NCI-H1417 treated with DMSO at 0.1 percent for 48 hours (cell line): ENCODE data around the gene SLC22A23.
A peak's percentile ranks its signal among the peaks of the same experiment; 100 is the strongest.

Experiments
- DNase-seq: peaks from one replicate; lab custom pipeline; 2025; lab: John Stamatoyannopoulos, UW

Gene SLC22A23

DNA sequence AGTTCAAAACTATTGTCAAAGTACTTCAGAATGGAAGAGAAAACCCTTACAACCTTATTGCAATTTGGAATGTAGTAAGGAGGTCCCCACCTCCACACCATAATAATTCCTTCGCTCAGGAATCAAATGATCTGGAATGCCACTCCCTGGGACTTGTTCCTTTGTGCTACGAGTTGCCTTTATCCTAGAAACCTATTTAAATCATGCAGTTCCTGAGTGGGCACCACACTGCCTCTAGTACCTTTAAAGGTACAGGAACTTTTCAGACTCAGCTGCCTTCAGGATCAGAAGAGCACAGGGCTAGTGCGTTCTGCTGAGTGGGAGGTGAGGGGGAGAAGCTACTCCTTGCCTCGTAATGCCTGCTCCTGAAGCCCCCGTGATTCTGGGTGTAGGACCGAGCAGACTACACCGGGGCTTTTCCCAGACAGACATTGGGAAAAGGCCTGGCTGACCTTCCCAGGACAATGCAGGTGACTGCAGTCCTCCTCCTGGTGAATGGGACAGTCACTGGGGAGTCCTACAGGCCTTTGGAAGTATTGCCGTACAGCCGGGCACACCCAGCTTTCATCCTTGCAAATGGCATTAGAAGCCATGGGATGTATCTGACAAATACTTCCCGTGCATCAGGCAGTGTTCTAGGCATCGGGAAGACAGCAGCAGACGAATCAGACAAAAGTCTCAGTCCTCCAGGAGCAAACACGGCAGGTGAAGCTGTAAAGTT, 217.6 kb downstream of the SLC22A23 start:
- no peak for DNase-seq

DNA sequence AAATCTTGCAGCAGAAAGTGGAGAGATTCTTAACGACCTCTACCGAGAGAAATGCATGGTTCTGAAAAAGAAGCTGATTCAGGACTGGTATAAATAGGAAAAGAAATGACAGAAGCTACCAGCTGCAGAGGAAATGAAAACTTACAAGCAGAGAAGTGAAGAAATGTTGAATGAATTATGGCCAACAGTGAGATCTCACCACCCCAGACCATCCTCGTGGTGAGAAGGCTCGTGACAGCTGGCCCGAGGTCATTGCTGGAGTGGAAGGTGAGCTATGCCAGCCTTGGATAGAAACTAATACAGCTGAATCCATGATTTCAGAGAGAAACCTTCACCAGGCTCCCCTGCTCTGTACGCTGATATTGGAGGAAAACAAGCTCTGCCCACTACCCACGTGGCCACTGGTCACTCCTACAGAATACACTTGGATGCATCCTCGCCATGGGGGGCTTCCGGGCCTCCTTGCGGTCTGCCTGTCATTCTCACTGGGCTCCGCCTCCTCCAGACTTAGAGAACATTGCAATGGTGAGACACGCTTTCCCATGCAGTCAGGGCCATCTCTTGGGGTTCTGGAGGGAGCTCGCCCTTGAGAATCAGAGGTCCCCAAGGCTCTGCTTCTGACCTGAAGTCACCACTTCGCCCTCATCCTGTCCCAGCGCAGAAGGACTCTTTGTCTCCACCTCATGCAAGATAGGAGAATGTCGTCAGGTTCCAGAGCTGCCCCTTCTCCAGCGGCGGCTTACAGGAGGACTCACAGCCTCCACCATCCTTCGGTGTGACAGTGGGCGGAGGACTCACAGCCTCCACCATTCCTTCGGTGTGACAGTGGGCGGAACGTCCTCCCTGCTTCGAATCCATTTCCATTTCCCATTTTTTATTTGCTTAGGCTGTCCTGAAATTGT, 218.8 kb downstream of the SLC22A23 start:
- no peak for DNase-seq

DNA sequence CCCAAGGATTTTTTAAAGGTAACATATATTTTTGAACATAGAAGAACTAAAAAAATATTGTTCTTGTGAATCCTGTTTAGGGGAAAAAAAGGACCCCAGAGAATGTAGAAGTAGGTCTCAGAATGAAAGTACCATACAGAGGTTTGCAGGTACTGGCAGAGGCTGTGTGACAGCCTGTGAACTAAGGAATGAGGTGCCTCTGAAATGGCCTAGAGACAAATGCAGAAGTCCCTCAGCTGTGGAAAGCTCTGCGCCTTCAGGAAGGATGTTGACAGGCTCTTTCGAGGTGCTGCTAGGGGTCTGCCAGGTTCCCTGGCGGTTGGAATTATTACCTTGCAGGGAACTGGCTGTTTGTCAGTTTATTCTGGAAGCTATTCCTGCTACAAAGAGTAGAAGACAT, 220.8 kb downstream of the SLC22A23 start:
- no peak for DNase-seq

DNA sequence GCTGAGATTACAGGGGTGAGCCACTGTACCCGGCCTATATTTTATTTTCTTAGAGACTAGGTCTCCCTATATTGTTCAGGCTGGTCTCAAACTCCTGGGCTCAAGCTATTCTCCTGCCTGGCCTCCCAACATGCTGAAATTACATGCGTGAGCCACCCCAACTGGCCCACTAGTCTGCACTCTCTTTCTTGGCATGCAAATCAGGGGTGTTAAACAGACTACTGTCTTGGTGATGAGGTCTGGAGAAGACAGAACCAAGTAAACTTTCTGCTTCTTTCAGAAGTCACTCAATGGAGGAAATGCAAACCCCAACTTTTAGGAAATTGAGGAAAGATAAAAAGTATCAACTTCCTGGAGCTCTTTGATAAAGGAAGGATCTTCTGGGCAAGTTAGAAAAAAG, 221.4 kb downstream of the SLC22A23 start:
- no peak for DNase-seq

DNA sequence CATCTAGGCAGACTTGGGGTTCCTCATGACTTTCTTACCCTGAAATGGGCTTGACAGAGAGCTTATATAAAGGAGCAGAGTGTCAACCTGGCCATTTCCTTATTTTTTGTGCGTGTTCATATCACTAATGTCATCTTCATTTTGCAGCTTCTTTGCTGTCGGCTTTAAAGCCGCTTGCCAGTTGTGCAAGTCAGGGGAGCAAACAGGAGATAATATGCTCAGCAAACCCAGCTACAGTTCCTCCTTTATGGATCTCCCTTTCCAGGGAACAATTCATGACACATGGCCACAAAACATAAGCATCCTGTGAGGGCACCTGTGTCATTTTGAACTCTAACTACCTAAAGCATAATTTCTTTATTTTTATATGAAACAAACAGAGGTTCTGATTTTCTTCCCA, 222.9 kb downstream of the SLC22A23 start:
- no peak for DNase-seq

DNA sequence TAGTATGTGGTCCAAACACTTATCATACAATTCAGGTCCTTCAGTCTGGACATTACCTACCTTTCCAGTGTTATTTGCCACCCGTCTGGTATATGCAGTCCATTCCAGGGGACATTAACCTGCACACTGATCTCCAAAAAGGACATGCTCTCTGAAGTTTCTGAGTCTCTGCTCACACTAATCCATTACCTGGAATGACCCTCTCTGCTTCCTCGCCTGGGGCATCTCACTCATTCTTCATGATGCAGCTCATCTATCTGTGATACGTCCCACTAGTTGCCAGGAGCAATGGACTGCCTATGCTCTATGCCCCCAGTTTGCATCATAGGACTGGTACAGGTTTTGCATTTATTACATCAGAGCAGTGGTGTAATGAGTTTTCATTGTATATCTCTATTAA, 223.5 kb downstream of the SLC22A23 start:
- DNase-seq = no peak

DNA sequence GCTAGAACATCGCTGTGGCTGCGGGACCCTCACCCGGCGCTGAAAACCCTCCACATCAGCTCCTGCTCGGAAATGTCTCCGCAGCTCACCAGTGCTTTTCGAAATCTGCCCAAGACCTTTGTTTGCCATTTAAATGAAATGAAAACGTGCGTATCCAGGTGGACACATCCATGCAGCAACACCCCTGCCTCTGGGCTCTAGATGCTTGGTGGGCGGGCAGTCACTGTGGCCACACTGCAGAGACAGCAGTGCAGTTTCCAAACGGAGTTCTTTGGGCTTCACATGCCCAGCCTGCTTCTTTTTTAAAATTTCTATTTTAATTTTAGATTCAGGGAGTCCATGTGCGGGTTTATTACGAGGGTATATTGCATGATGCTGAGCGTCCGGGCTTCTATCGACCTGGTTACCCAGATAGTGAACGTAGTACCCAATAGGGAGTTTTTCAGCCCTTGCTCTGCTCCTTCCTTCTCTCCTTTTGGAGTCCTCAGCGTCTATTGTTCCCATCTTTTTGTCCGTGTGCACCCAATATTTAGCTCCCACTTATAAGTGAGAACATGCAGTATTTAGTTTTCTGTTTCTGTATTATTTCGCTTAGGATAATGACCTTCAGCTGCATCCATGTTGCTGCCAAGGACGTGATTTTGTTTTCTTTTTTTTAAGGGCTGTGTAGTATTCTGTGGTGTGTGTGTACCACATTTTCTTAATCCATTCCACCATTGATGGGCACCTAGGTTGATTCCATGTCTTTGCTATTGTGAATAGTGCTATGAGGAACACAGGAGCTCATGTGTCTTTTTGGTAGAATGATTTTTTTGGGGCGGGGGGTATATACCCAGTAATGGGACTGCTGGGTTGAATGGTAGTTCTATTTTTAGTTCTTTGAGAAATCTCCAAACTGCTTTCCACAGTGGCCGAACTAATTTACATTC, 224.6 kb downstream of the SLC22A23 start:
- DNase-seq = no peak

DNA sequence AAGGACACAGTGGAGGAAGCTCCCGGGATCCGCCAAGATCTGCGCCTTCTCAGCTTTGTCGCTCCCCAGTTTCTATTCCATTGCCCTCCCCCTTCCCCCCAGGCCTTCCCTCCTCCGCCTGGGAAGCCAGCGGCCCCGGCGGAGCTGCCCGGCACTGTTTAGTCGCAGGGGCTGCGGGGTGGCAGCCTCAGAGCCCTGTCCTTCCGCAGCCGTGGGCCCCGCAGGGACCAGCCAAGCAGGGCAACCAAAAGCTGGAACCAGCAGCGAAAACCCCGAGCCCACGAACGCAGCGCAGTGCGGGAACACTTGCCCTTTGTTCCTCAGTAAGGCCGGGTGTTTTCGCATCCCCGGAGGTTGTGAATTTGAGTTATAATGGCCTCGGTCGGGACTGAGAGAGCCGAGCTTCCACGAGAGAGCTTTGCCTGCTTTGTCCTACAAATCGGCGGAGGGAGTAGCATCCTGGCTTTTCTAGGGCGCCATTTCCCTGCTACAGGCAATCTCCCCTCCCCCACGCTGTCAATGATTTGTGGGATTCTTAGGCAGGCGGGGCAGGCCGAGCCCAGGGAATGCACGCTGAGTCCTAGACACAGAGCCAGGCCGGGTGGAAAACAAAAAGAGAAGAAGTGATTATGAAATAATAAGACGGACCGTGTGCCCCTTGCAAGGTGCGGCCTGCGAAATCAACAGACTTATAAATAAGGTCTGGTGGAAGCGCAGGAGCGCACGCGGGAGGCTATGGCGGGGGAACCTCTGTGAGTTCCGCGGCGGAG, 225.4 kb downstream of the SLC22A23 start:
- peak; percentile 77 for DNase-seq

DNA sequence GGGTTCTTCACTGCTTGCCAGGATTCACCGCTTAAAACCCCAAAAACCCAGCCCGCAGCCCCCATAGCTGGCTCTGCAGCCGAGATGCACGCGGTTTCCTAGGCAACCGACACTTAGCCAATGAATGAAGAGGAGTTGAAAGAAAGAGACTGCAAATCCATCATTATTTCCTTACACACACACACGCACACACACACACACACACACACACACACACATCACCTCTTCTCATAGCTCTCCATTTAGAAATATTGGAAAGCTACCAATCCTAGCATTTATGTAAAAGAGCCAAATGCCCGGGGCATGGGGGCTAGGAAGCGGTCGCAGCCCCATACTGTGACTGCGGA, 226.0 kb downstream of the SLC22A23 start:
- DNase-seq = peak; percentile 82

DNA sequence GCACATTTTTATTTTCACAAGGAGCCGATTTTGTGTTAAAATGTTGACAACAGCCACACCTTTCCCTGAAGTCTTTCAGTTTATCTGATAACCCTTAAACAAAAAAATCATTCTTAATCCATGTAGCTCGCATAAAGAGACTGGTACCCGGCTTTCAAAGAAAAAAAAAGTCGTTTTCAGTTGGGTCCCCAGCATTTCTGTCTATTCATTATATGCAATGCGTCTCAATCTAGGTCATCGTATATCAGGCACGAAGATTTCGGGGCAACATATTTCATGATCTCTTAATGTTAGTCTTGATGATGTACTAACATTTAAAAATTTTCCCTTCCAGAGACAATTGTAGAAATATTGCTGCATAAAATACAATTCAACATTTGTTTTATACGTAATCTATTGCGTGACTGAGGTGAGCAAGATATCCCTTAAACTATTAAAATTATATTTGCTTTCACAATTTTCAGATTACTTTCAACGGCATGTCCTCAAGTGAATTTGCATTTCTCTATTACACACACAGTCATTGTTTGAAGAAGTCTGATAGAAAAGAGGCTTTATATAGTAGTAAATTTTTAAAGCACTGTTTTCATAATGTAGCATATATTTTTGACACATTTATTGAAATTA, 226.5 kb downstream of the SLC22A23 start:
- no peak for DNase-seq

DNA sequence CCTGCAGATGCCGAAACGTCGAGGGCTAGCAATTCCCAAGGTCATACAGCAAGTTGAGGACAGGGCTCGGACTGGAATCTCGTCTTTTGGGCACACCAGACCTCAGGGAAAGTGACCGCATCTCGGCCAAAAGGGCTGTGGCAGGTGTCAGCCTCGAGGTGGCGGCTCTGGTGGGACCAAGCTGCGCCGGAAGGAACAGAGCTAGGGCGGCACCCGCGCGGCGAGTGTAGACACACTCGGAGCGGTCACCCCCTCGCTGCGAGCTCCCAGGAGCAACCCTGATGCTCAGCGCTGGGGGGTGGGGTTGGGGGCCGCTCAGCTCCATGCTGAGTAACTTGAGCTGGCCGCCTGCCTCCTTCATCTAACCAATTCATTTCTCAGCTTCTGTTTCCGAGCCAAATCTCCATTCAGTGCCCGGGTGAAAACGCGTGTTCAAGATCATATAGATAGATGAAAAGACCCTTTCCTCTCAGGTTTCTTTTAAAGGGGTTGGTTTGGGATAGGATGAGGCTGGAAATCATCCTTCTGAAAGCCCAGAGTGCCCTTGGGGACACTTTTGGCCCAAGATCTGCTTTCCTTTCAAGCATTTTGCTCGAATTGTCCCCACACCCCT, 227.2 kb downstream of the SLC22A23 start:
- DNase-seq = no peak

DNA sequence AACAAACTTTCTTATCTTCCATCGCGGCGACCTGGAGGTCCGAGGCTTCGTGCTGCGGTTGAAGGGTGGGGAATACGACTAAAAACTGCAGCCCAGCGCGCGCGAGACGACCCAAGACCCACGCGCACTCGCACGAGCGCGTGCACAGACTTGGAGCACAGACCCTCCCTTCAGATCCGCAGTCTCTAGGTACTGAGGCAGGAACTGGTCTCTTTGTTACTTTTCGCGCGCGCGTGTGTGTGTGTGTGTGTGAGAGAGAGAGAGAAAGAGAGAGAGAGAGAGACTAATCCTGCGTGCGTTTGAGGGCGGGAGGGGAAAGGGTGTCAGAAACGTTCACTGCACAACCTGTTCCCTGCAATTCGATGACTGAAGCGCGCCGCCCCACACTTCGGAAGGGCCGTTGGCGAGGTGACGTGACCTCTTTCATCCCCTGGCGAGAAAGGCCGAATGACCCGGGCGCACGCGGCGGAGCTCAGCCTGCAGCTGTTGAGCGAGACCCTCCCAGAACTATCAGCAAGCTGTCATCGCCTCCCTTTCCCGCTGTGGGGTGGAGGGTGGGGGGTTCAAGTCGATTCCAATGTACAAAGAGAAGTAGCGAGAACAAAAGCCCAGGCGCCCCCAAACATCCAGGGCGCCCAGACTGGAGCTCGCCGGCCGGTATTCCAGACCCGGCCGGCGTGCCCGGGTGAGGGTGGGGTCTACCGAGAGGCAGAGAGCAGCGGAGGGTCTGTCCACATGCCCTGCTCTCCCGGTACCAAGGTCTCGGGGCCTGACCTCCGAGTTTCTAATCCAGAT, 227.9 kb downstream of the SLC22A23 start:
- DNase-seq = no peak

DNA sequence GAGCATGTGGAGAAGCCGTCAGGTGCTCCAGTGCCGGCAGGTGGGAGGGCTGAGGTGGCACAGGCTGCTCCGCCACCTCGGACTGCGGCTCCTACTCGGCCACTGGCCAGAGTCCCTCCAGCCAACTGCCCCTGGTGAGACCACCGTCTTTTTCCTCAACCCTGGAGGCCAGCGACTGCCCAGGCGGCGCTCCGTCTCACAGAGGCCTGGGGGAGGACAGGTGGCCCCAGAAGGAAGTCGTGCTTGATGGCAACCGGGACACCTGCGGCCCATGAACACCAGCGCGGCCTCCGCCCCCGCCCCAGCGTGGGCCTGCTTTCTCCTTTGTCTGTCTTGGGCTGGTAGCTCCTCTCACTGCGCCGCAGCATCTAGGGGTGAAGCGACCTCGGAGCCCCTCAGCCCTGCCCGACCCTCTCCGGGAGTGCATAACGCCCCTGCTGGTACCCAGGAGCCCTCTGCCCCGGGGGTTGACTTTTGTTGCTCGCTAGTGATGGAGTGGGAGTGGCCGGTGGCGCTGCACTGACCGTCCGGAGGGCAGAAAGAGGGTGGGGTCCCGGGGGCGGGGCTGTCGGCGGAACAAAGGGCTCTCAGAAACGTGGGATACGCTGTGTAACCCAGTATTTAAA, 228.7 kb downstream of the SLC22A23 start:
- DNase-seq = peak; percentile 69

DNA sequence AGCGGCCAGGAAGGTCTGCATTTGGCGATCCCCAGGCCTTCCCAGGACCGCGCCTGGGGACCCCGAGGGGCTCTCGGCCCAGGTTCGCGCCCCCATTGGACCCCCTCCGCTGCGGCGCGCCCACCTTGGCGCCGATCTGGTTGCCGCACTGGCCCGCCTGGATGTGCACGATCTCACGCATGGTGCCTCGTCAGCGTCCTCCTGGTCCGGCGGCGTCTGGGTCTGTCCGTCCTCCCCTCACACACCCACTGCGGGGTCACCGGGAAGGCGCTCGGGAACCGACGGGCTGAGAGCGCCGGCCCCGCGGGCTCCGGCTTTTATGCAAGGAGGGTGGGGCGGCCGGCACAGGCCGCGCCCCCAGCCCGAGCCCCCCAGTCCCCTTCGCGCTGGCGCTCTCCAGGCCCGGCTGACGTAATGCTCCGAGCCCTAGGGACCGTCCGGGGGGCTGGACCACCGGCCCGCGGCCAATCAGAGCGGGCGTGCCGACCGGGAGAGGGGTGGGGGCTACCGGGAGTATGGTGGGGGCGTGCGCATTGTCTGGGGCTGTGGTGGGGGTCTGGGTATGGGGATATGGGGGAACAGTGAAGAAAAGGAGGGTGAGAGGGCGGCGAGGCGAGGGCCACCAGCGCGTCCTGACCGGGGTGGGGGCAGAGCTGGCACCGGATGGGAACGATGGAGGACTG, 229.3 kb downstream of the SLC22A23 start, which contains the start of gene TUBB2B:
TUBB2B (minus strand) TSS at position 291 of the 683 bp plus-strand sequence; CDS start at position 181, 110 bp downstream.
- DNase-seq = peak; percentile 71

DNA sequence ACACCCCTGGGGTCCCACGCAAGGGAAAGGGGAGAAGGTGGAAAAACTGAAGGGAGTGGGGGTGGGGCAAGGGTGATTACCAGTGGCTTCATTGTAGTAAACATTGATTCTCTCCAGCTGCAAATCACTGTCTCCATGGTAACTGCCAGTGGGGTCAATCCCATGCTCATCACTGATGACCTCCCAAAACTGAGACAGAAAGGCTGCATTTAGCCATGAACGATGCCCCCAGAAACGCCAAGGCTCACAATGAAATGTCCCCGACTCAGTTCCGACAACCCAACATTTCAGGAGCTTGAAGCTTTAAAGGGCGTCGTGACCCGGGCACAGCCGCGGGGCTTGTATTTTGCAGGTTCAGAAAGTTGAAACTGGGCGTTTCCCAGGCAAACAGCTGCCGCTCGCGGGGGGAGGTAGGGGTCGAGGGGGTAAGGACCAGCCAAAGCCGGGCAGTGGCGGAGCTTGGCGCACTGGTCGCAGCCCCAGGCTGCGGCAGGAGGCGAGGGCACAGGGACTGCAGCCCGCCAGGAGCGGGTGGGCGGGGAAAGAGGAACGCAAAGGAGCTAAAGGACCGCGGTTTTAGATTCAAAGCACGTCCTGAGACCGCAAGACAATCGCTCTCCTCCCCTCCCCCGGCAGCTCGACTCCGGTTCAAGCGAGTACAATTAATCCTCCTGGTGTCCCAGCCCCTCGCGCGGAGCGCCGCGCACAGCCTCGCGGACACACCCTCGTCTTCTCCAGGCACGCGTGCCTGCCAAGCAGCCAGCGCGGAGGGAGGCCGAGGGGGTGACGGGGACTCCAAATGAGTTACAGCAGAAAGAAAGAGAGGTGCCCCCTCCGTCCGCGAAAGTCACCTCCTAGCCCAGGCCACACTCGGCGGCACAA, 230.1 kb downstream of the SLC22A23 start:
- no peak for DNase-seq

DNA sequence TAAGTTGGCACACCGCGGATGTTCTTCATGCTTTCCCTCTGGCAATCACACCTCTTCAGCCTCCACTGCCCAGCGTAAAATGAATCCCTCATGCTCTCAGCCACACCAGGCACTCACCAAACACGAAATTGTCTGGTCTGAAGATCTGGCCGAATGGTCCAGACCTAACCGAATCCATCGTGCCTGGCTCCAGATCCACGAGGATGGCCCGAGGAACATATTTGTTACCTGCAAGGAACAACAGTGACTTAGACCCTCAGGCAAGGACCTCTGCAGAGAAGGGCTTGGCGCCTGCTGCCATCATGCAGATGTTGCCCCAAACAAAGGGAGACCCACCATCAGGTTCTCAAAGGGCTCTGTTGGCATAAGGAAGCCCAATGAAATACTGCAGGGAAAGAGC, 230.8 kb downstream of the SLC22A23 start:
- DNase-seq = no peak

DNA sequence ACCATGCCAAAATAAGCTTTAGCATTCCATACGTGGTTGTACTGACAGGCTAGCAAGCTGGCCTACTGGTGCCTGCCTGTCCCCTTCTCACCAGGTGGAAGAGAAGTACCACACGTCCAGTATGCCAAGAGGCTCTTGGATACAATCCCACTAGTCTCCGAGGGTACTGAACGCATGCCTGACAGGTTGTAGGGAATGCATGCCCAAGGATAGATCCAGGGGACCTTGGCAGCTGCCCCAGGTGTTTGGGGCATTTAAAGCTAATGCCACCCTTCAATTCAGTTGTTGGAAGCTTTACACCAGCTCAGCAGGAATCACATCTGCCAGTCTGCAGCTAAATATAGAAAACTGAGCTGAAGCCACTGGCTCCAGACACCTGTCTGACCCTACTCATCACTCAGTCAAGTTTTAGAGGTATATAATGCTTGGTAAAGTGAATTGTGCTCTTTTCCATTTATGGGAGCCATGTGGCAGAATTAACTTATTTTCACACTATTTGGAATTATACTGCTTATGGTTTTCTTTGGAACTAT, 234.3 kb downstream of the SLC22A23 start:
- peak; percentile 37 for DNase-seq
